Fibroblast of the aortic adventitia (primary cell): ENCODE results near the gene ACTG1. TPM values are rescaled to one million over a fixed set of nuclear protein-coding genes. Genes with fewer than 3 reads are reported as not detected.
"Not testable (repeated sequence)": the region's sequence is repeated elsewhere in the genome, so short reads cannot be mapped to it uniquely, and the experiment has no call there.

Source experiments
- DNase-seq: peaks from one replicate; pipeline ENCODE4 v3.0.0-alpha.2; 2010; ENCODE audit warnings: low read depth
- H3K4me3 ChIP-seq: 2 replicates; pipeline ENCODE4 v1.5.1; 2011; ENCODE audit warnings: low read depth, mild to moderate bottlenecking, control low read depth, low read length, moderate library complexity
- total RNA-seq: library from RNA; depleted of rRNA; stranded (reverse); fragments of >200 nt; gene quantifications from 2 replicates; pipeline ENCODE4 v1.2.3, GENCODE V29; 2012; ENCODE audit warnings: low replicate concordance
- TF ChIP-seq, protein P1 (sequence below): IDR thresholded peaks from 2 replicates; pipeline ENCODE4 v1.5.1; 2011; ENCODE audit warnings: mild to moderate bottlenecking, low read length, control low read depth, inconsistent platforms; ENCODE audit not compliant: insufficient read depth

ACTG1 gene
- total RNA-seq, 1 donor = 6,650 TPM

GRCh38 chr17:81532490-81533287 lies 20.1 kb upstream of the ACTG1 start:
- no peak overlapping the region for H3K4me3 ChIP-seq
- TF ChIP-seq, protein P1, sequence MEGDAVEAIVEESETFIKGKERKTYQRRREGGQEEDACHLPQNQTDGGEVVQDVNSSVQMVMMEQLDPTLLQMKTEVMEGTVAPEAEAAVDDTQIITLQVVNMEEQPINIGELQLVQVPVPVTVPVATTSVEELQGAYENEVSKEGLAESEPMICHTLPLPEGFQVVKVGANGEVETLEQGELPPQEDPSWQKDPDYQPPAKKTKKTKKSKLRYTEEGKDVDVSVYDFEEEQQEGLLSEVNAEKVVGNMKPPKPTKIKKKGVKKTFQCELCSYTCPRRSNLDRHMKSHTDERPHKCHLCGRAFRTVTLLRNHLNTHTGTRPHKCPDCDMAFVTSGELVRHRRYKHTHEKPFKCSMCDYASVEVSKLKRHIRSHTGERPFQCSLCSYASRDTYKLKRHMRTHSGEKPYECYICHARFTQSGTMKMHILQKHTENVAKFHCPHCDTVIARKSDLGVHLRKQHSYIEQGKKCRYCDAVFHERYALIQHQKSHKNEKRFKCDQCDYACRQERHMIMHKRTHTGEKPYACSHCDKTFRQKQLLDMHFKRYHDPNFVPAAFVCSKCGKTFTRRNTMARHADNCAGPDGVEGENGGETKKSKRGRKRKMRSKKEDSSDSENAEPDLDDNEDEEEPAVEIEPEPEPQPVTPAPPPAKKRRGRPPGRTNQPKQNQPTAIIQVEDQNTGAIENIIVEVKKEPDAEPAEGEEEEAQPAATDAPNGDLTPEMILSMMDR = no peak
- no peak for DNase-seq

DNA sequence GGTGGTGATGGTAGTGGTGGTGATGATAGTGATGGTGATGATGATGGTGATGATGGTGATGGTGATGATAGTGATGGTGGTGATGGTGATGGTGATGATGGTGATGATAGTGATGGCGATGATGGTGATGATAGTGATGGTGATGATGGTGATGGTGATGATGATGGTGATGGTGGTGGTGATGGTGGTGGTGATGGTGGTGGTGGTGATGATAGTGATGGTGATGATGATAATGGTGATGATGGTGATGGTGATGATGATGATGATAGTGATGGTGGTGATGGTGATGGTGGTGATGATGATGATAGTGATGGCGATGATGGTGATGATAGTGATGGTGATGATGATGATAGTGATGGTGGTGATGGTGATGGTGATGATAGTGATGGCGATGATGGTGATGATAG lies 19.4 kb upstream of the ACTG1 start:
- H3K4me3 ChIP-seq, DNase-seq: not testable (repeated sequence)

- DNase-seq, H3K4me3 ChIP-seq: not testable (repeated sequence)
Measured at GRCh38 chr17:81531013-81531412, 18.4 kb upstream of the ACTG1 start.

DNA sequence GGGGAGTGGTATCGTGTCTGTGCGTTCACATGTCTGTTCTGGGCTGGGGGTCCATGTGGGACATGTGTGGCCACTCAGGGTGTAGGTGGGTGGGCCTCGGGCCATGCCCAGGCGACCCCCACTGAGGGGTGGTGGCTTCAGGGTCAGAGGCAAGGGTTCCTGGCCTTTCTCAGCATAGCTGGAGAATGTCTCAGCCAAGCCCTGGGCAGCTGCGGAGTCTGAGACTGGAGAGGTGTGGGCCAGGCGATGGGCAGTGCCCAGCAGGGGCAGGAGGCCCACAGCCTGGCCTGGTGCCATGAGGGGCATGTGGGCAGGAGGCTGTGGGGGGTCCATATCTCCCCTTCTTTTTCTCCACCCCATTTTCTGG lies 16.8 kb upstream of the ACTG1 start:
- H3K4me3 ChIP-seq = no peak overlapping the region
- DNase-seq = no peak
- TF ChIP-seq, protein P1 = no peak

GRCh38 chr17:81528651-81529436 lies 16.2 kb upstream of the ACTG1 start:
- DNase-seq = no peak
- no peak overlapping the region for H3K4me3 ChIP-seq
- TF ChIP-seq, protein P1 = no peak

DNA sequence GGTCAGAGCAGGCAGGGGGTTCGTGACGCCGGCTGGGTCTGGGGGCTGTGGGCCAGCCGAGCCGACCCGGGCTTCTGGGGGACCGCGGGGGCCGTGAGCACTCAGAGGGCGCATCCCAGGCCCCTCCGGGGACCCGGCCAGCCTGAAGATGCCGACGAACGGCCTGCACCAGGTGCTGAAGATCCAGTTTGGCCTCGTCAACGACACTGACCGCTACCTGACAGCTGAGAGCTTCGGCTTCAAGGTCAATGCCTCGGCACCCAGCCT lies 15.7 kb upstream of the ACTG1 start:
- no peak for DNase-seq

DNA sequence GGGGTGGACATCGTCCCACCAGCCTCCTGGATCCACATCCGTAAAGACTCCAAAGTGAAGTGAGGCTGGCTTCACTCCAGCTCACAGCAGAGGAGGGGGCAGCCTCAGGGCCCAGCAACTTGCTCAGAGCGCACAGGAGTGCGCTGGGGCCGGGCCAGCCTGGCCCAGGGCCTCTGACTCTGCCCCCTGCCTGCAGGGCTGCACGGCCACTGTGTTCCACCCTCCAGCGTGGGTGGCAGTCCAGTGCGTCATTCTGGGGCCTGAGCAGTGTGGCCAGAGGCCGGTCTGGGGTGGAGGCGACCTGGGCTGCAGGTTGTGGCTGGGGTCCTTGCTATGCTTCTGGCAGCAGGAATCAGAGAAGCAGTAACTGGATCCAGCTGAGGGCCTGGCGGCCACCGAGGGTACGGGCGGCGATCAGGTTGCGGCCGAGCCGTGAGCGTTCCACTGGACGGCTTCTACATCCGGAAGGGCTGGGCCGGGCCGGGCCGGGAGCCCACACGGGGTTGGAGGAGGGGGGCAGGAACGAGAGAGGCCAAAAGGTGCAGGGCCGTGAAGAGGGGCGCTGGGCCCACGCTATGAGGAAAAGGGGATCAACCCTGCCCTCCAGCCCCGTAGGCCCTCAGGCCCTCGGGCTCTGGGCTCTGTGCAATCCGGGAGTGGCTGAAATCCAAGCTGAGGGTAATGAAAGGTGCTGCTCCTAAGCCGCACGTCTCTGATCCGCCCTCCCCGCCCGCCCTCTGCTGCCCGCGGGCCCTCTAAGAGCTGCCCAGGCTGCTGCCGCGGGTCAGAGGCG lies 15.2 kb upstream of the ACTG1 start, which contains the start of gene FSCN2:
FSCN2 (plus strand) TSS at position 787 of the 793 bp plus-strand sequence. CDS start 155 bp downstream, outside the sequence.
- H3K4me3 ChIP-seq = no peak within 1 kb of the TSS
- TF ChIP-seq, protein P1 = peak; percentile 47
- DNase-seq = no peak

More for the DNA sequence above, 15.7 kb upstream of the ACTG1 start:
- TF ChIP-seq, protein P1 = no peak
- H3K4me3 ChIP-seq = no peak overlapping the region
